GM19467 (cell line): ENCODE results near the gene ADARB2.

Source experiments
- ATAC-seq: cut with Tn5 transposase; IDR thresholded peaks from one replicate; pipeline ENCODE4 v1.9.1; 2021; ENCODE audit warnings: mild to moderate bottlenecking, moderate library complexity; ENCODE audit not compliant: unreplicated experiment

The ADARB2 gene

DNA sequence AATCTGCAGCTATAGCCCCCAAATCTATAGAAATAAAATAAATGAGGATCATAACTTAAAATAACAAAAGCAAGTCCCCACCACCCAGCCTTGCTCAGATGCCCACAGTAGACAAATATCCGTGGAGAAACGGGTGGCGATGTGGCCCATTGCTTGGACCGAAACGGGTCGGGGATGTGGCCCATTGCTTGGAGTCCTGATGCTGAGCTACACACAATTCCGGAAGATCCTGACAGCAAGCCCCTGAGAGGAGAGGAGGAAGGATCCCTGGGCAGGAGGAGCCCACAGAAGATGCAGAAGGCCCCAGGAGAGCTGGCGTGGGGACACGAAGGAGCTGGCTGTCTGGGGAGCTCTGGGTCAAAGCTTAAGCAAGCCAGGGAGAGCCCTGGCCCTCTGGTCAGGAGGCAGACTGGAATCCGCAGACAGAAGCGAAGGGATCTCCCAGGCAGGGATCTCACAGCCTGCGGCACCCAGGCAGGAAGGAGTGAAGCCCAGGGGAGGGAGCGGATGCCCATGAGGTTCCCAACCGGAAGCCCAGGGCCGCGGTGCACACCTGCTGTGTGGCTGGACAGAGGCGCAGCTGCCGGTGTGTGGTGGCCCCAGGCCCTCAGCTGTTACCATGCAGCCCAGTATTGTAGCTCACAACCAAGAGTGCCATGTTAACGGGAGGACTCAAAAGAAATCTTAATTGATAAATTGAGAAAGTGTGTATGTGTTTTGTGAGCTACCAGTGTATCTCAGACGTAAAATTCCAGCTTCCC, 138.8 kb downstream of the ADARB2 start:
- ATAC-seq = no peak

DNA sequence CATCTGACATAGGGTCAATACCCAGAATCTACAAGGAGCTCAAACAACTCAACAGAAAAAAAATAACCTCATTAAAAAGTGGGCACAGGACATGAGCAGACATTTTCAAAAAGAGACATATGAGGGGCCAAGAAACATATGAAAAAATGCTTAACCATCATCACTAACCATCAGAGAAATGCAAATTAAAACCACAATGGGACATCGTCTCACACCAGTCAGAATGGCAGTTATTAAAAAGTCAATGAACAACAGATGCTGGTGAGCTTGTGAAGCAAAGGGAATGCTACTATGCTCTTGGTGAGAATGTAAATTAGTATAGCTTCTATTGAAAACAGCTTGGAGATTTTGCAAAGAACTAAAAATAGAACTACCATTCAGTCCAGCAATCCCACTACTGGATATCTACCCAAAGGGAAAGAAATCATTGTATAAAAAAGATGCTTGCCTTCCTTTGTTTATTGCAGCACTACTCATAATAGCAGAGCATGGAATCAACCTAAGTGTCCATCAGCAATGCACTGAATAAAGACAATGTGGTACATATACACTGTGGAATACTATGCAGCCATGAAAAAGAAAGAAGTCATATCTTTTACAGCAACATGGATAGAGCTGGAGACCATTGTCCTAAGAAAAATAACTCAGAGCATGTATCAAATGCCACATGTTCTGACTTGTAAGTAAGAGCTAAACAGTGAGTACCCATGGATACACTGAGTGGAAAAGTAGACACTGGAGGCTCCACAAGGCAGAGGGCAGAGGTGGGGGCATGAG, 139.8 kb downstream of the ADARB2 start:
- ATAC-seq = peak; percentile 63

DNA sequence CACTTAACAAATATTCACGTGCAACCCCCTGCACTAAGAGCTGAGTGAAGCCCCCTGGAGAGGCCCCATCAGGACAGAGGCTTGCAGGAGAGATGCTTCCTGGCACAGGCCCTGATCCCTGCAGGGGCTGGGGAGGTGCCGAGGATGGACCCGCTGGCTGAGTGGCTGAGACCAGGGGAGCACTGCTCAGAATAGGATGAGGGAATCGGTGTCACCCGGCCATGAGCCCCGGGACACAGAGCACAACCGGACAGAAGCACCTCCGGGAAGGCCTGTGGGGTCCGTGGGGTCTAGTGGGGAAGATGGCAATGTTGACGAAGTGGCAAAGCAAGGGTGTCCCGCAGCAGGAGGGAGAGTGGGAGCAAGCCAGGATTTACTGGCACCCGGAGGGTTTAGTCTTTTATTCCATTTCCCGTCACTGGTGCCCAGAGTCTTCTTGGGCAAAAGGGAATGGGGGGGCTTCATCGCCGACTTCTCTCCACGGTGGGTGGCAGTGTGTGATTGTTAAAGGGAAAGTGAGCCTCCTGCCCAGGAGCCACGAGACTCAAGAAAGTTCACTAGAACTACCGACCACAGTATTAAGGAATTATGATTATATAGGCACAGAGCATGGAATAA, 140.7 kb downstream of the ADARB2 start:
- ATAC-seq = no peak

DNA sequence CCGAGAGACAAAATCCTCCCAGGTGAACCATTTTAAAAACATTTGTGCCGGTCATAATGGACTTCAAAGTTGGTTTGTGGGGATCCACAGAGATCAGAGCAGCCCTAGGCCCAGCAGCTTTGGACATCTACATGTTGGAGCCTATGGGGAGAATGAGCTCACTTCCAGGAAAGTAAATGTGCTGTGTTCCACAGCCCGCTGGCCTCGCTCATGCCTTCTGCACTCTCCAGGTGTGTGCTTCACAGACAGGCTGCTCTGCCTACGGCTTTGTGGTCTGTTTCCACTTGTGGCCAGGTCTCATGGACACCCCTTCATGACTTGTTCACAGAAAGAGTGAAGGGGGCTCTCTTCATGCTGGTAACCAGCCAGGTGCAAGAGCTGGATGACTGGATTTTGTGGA, 141.6 kb downstream of the ADARB2 start:
- ATAC-seq = no peak

DNA sequence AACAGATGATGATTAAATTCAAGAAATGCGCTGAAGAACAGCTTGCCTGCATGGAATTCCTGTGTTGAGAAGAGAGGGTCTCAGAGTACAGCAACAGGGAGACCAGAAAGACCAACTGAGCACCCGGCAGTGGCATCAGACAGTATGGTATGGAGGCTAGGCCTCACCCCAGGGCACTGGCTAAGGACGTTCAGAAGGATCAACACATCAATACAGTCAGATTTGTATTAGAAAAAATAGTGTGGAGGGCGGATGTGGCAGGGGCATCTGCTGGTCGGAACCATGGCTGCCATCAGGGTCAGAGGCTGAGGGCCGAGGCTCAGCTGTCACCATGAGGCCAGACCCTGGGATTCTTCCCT, 142.1 kb downstream of the ADARB2 start:
- no peak for ATAC-seq

DNA sequence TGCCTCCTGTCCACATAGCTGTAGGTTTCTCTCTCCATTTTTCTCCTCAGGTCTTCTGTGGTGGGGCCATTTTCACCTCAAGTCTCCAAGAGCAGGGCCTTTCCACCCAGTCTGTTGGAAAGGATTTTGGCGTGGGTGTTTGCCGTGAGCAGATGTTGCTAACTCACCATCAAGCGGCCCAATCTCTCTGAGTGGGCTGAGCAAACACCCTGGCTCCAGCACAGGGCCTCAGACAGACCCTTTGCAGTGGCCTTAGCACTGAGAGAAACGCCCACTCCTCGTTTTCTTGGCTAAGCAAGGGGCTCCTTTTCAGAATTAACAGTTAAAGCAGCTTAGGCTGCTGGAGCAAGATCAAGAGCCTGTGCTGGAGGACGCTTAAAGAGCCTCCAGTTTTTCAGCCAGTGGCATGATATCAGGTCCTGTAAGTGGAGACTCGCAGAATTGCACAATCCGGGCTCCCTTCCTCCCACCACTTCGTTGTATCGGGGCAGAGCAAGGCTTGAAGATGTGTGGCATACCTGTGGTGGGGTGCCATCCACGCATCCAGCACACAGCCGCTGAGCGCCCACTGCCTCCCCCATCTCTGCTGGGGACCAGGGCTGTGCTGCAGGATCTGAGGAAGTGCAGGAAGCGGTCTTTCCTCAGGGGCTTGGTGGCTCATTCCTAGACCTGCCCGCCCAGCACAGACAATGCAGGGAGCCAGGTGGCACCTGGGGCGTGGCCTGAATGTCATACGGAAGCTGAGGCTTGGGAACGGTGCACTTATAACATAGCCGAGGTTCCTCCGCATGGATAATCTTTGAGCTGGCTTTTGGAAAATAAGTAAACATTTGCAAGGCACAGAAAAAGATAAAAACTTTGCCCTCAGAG, 142.7 kb downstream of the ADARB2 start:
- no peak for ATAC-seq

DNA sequence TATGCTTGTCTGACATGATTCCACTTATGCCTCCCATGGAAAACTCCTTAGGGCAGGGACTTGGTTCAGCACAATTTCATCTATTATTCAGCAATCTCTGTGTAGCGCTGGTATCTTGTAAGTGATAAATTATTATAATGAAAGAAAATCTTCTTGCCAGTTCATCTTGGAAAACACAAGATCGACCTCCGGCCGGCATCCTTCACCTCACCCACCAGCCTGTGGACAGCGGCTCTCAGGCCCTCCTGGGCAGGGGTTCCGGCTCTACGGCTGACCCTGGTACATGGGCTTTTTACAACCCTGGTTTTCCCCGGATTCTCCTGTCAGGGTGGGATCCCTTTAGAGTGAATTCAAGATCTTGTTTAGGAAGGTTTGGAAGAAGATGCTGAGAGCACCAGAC, 145.6 kb downstream of the ADARB2 start:
- ATAC-seq = no peak

DNA sequence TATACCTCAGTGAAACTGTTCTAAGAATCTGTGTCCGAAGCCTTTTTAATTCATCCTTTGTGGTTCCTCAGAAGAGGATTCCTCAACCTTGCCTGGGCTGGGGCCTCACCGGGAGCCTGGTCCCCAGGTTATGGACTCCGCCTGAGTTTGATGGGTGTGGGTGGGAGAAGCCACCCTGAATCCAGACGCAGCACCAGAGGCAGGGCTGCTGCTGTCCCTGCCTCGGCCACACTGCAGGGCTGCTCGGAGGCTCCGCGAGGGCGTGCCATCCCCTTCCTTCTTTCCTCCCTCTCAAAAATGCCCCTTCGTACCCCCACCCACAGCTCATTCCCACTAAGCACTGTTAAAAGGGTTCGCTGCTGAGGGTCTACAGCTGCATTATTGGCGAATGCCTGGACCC, 146.3 kb downstream of the ADARB2 start:
- no peak for ATAC-seq

DNA sequence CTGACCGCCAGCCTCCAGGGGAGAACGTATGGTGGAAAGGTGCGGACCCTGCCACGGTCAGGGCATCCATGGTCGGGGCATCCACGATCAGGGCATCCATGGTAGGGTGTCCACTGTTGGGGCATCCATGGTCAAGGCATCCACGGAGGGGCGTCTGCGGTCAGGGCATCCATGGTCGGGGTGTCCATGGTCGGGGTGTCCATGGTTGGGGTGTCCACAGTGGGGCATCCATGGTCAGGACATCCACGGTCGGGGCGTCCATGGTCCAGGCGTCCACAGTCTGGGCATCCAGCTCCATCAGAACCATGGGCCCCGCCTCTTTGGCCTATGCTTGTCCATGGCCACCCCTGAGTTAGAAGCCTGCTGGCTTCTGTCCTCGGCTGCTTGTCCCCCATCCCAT, 148.1 kb downstream of the ADARB2 start:
- no peak for ATAC-seq

DNA sequence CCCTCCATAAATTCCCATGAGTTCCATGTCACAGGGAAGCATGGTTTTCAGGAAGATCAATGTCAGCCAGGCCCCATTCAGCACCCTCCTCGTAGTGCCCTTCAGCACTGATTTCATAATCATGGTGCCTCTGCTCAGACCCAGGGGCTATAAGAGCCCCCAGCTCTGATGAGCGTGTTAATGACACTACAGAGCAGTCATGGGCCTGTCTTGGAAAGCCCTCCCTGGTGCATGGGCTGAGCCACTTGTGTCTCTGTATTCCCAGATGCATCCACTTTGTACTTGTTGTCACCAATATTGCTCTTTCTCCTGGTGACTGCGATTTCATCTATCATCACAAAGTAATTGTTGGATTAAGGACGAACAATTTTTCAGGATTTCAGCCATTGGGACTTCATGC, 154.6 kb downstream of the ADARB2 start:
- no peak for ATAC-seq

DNA sequence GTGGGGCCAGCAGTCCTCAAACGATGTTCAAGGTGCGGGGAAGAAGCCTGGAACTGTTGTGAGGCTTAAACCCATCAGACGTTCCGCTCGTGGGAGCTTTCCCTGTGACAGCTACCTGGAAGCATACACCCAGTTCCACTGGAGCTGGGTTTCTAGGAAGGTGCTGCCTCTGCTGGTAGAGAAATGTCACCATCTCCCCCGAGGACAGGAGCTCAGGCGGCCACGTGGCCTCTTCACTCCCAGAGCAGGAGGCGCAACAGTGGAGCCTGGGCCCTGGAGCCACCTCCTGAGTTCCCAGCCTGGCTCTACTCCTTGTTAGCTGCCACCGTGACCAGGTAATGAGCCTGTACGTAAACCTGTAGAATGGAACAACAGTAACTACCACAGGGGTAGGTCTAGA, 156.1 kb downstream of the ADARB2 start:
- no peak for ATAC-seq

DNA sequence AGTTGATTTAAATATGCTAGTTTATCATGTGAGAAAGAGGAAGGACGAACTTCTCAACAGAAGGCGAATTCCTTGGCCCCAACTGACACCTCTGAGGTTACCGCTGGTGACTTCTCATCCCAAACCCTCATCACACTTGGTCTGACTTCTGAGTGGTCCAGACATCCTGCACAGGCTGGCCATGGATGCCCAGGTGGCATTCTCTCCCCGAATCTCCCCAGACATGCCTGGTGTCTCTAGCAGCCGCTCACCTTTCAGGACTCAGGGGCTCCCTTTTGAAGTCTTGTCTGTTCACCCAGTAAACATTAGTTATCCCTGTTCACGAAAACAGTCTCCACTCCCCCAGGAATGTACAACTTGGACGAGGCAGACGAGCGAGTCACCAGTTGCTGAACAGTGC, 157.7 kb downstream of the ADARB2 start:
- ATAC-seq = no peak

DNA sequence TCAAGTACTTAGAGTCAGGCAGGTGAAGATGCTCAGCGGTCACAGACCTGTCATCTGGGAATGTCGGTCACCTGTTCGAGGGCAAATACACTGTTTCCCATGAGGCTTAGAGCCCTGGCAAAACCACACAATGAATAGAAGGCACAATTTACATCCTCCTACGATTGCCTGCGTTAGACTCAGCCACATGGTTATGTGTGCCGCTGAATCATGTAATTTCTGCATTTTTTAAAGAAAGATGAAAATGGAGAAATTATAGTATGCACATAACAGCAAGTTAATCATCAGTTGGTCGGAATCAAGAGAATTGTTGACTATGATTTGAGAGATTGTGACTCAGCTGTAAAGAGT, 158.2 kb downstream of the ADARB2 start:
- no peak for ATAC-seq

DNA sequence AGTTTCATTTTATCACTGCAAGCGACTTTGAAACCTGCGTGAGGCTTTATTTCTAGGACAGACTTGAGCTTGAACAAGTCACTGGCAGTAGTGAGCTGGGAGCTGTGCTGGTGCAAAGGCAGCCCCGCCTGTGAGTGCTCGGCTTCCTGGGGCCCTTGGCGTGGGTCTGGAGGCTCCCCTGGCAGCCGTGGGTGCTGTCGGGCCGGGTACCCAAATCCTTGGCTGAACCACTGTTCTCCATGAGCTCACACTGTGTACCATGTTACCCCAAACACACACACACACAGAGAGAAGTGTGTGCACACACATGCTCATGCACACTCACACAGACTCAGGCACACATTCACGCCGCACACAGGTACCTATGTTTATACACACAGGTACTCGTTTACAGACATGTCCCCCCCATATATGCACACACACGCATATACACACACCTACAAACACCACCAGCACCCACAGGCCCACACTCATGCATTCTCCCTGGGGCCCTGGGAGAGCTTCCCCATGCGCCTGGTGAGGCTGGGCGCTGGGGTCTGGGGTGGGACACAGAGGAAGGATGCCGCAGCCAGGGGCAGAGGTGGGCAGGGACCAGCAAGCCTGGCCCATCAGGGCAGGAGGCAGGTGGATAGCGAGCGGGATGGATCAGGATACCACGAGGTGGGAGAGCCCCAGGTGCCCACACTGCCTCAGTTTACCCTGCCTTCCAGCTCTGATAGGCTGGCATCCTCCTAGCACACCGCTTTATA, 158.8 kb downstream of the ADARB2 start:
- no peak for ATAC-seq

DNA sequence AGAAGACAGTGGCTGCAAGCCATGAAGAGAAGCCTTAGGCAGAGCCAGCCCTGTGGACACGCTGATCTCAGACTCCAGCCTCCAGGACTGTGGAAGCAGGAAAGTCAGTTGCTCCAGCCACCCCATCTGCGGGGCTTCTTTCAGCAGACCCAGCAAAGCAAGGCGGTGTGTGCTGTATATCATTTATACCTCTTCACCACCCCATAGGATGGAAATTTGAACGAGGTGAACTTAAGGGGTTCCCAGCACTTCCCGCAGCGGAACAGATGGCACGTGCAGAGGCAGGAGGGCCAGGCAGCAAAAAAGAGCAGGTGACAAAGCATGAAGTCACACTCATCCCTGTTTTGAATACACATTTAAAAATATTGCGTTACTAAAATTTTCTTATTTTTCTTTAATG, 159.4 kb downstream of the ADARB2 start:
- ATAC-seq = no peak

DNA sequence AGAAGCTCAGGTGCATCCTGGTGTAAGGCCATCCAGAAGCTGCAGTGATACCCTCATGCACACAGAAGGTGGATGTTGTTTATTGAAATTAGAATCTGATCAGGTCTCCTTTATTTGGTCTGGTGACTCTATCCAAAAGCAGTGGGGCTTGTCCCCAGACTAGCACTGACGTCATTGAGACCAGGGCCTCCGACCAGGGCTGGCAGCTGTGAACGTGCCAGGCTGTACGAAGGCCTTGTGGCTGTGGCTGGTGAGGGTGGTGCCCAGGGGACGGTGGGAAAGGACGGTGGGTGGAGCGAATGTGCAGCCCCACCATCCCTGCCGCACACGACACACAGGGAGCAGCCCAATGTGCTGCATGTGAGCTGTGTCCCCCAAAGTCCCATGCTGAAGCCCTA, 160.0 kb downstream of the ADARB2 start:
- ATAC-seq = no peak

DNA sequence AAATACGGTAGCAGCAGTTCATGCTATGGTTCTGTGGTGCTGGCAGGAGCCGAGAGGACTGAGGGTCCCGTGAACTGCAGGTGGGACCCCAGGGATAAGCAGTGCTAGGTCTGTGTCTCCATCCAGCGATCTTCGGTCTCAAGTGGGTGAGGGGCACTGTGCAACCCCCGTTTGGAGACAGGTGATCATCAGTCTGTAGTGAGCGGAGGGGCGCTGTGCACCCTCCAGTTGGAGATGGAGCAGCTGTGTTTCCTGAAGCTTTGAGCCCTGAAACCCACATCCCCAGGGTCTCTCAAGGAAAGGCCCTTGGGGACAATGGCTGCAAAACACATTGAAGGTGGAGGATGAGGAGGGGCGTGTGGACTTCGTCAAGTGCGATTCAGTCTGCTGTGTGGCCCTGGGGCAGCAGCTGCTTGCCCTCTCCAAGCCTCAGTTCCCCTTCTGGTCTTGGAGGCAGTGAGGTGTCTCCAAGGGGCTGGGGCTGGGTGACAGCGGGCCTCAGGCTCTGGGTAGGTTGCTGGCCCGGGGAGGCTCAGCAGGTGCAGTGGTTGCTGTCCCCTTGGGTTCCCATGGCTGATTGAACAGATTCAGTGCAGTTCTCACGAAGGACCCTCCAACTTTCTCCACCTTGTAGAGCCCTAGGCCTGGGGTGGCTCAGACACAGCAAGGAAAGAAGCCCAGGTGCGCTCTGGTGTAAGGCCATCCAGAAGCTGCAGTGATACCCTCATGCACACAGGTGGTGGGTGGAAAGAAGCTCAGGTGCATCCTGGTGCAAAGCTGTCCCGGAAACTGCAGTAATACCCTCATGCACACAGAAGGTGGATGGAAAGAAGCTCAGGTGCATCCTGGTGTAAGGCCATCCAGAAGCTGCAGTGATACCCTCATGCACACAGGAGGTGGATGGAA, 160.6 kb downstream of the ADARB2 start:
- ATAC-seq = no peak

DNA sequence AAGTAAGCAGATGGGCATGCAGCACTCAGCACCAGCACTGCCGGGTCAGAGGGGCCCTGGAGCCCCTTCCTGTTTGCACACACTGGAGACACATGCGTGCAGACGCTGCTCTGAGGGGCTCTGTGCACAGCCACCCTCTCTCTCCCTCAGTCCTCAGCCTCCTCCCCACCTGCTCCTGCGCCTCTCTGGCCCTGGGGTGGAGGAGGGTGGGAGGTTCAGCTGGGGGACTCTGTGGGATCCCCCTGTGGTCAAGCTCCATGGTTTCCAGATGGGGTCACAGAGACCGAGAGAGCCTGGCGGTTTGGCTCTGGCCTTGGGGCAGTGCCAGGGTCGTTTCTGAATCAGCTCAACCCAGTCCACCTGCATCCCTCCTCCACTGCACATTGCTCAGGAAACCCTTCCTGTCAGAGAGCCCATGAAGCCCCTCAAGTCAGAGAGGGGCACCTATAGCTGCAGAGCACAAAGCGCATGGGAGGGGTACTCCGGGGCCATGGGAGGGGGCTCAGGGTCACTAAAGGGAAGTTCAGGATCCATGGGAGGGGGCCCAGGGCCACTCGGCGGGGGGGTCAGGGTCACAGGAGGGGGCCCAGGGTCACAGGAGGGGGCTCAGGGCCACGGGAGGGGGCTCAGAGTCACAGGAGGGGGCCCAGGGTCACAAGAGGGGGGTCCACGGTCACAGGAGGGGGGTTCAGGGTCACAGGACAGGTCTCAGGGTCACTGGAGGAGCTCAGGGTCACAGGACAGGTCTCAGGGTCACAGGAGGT, 161.7 kb downstream of the ADARB2 start:
- no peak for ATAC-seq

DNA sequence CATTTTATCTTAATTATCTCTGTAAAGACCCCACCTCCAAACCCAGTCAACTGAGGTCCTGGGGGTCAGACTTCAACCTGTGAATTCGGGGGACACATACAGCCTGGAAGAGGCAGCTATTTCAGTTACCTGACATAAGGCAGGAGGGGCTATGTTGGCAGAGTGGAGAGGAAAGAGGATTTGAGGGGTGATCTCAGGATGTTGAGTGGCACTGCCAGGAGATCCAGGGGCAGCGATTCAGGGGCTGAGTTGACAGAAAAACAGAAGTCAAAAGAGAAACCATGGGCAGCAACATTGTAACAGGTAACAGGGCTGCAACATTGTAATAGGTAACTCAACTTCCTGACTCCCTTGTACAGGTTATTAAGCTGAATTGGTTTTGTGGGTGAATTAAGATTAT, 162.6 kb downstream of the ADARB2 start:
- ATAC-seq = no peak
